ENCODE results near the gene ASB11.
"Not testable (repeated sequence)": the region's sequence is repeated elsewhere in the genome, so short reads cannot be mapped to it uniquely, and the experiment has no call there.

Gene ASB11

DNA sequence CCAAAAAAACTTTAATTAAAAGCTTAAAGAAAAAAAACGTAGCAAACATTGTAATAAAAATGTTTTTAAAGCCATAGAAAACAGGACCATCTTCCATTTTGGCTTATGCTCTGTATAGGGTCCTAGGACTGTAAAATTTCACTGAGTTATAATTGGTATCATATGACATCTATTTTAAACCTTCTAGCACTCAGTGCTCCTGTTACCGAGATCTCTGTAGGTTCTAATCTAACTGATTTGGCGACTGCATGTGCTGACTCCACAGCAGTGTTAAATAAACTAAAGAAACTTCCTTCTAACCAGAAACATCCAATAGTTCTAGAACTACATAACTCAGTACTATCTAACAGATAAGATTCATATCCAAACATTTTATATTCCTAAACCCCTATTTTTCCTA is at the start of gene ASB11:
Gene ASB11, minus strand, starts transcription at position 132 of the 400 bp plus-strand sequence. Its CDS starts 35 bp downstream, at position 97.
- DNase-seq, result no peak

DNA sequence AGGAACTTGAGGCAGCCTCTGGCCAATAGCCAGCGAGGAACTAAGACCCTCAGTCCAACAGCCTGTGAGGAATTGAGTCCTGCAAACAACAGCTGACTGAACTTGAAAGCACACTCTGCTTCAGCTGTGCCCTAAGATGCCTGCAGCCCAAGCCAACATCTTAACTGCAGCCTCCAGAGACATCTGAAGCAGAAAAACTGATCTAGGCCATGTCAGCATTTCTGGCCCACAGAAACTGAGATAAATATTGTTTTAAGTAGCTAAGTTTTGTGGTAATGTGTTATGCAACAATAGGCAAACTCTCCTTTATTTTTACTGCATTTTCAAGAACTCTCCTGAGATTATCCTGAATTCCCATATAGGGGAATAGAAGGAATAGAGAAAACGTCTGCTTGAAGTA is 44.3 kb upstream of the ASB11 start:
- DNase-seq, result no peak

DNA sequence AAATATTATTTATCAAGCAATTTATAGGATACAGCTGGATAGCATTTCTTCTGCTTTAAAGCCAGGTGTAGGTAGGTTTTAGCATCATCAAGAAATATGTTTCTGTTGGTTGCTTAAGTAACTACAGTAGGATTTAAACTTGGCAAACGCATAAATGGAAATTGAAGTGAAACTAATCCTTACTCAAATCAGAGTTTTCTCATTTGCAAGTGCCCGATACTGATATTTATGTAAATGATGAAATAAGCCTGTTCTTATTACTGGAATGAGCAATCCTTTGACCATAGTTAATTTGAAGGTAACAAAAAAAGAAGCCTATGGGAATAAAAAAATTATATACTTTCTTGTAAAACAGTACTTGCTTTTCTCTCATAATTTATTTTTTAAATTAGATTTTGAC is 43.1 kb upstream of the ASB11 start:
- DNase-seq, result no peak

- no peak for DNase-seq
Observed at GRCh38 chrX:15356444-15356843, 41.0 kb upstream of the ASB11 start.

DNA sequence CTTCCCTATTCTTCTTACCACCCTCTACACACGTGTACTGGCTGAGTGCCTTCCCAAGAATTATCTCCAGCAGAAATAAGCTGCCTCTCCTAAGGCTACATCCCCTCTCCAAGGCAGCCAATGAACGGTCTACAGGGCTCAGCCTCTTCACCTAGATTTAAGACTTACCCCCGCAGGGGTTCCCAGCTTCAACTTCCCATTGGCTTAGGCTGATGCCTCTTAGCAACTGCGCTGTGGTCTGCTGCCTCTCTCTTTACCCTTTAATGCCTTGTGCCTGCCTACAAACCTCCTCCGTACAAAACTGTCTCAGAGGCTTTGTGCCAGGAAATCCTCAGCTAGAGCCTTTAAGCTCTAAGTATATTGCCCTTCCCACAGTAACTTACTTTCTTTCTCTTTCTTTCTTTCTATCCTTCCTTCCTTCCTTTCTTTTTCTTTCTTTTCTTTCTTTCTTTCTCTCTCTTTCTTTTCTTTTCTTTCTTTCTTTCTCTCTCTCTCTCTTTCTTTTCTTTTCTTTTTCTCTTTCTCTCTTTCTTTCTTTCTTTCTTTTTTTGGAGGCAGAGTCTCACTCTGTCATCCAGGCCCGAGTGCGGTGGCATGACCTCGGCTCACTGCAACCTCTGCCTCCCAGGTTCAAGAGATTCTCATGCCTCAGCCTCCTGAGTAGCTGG is 35.0 kb upstream of the ASB11 start:
- no peak for DNase-seq

DNA sequence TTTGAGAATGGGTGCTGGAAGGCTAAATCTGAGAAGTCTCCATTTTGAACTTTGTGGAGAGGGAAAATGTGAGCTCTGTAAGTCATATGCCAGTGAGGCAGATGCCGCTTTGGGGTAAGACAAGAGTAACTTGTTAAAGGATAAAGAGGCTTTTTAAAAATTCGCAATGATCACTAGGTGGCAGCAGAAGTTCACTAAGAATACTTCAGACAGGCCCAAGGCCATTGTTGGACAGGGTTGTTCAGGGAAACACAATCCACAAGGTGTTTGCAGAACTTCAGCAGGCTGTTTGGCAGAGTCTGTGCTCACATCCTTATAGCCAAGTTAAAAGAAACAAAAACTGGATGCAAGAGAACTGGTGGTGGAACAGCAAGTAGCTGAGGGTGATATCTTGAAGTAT is 33.6 kb upstream of the ASB11 start:
- no peak for DNase-seq

DNA sequence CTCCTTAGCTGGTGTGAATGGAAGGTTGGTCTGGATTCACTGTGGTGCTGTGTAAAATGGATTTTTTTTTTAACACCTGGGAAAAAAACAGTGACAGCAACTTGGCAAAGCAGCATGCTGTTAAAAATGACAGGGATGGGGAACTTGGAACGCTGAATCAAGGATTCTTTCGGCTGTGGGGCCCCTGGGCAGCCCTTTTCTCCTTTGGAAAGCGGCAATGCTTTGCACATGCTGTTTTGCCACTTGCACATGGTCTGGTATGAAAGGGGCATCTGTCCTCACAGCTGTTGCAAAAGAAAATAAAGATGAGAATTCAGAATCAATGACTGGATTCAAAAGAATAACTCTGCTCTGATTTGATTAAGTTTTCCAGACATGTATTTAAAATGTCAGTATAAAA is 30.5 kb upstream of the ASB11 start:
- no peak for DNase-seq

- no peak for DNase-seq
Observed at GRCh38 chrX:15344106-15344505, 28.7 kb upstream of the ASB11 start.

- no peak for DNase-seq
Observed at GRCh38 chrX:15343075-15343476, 27.6 kb upstream of the ASB11 start.

GRCh38 chrX:15340867-15341266 is 25.4 kb upstream of the ASB11 start:
- no peak for DNase-seq

DNA sequence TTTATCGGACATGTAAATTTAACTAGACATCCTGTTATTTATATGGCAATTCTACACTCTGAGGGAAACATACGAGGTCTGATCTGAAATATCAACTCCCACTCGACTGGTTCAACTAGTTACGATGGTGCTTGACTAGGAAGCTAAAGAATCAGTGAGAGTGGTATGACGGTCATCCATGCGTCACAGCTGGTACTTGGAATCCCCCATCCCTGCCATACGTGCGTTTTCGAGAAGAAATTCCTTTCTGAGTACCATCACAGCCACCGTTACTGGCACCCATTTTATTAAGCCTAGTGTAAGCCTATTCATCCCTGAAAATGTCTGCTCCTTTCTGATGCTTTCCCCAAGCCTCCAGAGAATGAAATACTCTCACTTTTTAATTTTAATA is 20.6 kb upstream of the ASB11 start:
- DNase-seq, result peak in 1 of 2 experiments; percentile 32

GRCh38 chrX:15335135-15336022 is 19.9 kb upstream of the ASB11 start, which contains the start of gene PIGA:
Gene PIGA, minus strand, starts transcription at chrX:15335523. Its CDS starts 3,593 bp downstream, at chrX:15331930.
- DNase-seq, result peak; percentile 79 to 91

GRCh38 chrX:15334561-15334960 is 19.1 kb upstream of the ASB11 start:
- DNase-seq, result no peak

- no peak for DNase-seq
Observed at GRCh38 chrX:15328821-15329220, 13.4 kb upstream of the ASB11 start.

GRCh38 chrX:15328131-15328530 is 12.7 kb upstream of the ASB11 start:
- no peak for DNase-seq

- no peak for DNase-seq
Observed at GRCh38 chrX:15322472-15322871, 7.0 kb upstream of the ASB11 start.

- no peak for DNase-seq
Observed at GRCh38 chrX:15322072-15322471, 6.6 kb upstream of the ASB11 start.

DNA sequence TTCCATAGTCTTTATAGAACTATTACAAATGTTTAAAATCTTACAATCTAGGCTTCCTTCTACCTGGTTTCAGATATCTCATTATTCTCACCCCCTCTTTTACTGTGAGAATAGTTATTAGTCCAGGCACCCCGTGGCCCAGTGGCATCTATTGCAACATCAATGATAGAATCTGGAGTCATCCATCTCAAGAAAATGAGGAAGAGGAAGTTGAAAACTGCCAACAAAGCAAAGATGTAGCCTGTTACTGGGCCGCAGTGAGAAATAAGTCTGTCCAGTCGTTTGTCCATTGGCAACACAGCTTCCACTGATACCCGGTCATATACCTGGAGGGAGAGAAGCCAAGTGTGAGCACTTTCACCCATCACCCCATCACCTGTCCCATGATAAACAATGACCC is 6.0 kb upstream of the ASB11 start:
- no peak for DNase-seq

DNA sequence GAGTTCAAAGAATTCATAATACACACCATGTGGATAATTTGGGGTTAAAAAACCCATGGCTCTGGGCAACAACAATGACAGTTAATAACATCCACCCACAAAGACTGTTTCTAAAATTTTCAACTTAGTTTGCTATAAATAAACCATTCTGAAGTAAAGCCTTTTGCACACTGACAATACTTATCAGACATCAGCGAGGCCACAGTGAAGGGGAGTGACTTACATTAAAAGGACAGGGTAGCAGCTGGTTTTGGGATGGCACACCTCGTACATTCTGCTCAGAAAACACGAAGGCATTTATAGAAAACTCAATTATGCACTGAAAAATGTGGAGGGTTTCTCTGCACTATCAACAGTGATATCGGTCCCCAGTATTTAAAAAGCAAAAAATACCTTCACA is 4.9 kb upstream of the ASB11 start:
- DNase-seq, result no peak

DNA sequence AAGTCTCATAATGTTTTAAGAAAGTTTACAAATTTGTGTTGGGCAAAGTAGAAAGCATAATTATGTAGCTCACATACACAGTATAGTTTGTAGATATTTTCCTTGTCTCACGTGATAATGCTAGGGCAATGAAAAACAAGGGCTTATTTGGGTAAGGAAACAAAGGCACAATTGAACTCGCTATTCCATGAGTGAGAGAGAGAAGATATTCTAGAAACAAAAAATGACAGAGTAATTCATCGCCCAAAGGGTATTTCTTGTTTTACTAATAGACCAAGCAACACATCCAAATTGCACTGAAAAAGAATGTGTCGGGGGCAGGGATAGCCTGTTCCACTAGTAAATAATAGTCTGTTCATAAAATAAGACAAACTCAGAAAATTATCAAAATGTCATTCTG is 3.6 kb upstream of the ASB11 start:
- DNase-seq, result no peak

DNA sequence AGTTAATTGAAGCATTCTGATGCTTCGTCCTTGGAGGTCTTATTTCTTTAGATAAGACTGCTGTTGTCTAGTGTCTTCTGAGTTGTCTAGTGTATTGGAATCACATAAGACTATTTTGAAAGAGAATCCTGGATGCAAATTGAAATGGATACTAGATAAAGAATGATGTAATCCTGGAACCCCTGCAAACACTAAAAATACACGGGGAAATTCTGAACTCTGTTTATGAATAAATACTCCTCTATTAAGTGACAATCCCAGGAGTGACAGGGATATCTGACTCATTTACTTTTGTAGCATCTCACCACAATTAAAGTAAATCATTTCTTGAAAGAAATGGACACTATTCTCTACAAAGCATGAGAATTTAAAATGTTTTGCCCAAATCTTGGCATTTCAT is 968 bp downstream of the ASB11 start:
- DNase-seq, result no peak

- DNase-seq, result no peak
Observed at GRCh38 chrX:15311119-15311518, 4.3 kb downstream of the ASB11 start.

DNA sequence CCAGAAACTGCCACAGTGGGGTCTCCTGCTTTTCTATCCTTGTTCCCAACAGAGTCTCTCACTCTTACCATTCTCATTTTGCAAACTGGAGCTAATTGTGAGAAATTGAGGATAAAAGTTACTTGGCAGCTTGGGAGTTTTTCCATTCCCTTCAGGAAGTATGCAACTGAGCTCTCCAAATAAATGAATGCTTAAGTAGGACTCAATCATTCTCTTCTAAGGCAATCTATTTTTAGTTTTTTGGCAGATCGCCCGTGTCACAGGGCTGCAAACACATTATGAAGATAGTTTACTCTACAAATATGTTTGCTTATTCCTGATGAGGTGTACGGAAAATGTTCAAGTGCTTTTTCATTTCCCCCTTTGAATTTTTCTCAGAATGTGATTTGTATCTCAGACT is 5.3 kb downstream of the ASB11 start:
- DNase-seq, result no peak

DNA sequence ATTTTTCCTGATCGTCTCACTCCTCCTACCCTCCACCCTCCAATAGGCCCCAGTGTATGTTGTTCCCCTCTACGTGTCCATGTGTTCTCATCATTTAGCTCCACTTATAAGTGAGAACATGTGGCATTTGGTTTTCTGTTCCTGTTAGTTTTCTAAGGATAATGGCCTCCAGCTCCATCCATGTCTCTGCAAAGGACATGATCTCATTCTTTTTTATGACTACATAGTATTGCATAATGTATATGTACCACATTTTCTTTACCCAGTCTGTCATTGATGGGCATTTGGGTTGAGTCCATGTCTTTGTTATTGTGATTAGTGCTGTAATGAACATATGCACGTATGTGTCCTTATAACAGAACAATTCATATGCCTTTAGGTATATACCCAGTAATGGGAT is 9.5 kb downstream of the ASB11 start:
- not testable (repeated sequence) for DNase-seq

Data from stimulated activated CD4-positive, alpha-beta T cell treated with anti-CD3 and anti-CD28 coated beads, Interleukin-4, amount 100 ng/mL, for 4 hours (primary cell).